Stimulated activated naive CD8-positive, alpha-beta T cell treated with anti-CD3 and anti-CD28 coated beads, Interleukin-15, amount 100 ng/mL, for 72 hours (primary cell): ENCODE measurements around the gene TXK.
A peak's percentile ranks its signal among the peaks of the same experiment; 100 is the strongest.

Experiments used
- ATAC-seq: fragments of 150-1000 bp; cut with Tn5 transposase; 2 replicates; pipeline ENCODE4 v1.10.0; 2021; ENCODE audit warnings: mild to moderate bottlenecking, moderate library complexity
- DNase-seq, 2 donors: peaks; one replicate each; pipeline ENCODE4 v3.0.0; 2021 to 2022
- H3K27ac Mint-ChIP-seq, 2 donors: one replicate each; pipeline ENCODE4 v1.8.0; 2022; ENCODE audit warnings: mild to moderate bottlenecking in 2 of 2, mixed read lengths in 2 of 2, moderate library complexity in 2 of 2
- H3K27me3 Mint-ChIP-seq: one replicate; pipeline ENCODE4 v1.8.0; 2022; ENCODE audit warnings: mixed read lengths
- H3K4me1 Mint-ChIP-seq: one replicate; pipeline ENCODE4 v1.8.0; 2022; ENCODE audit warnings: mild to moderate bottlenecking, mixed read lengths
- H3K4me3 Mint-ChIP-seq, 2 donors: one replicate each; pipeline ENCODE4 v1.8.0; 2022; ENCODE audit warnings: mild to moderate bottlenecking in 2 of 2, mixed read lengths in 2 of 2, moderate library complexity in 1 of 2
- H3K9me3 Mint-ChIP-seq, 2 donors: one replicate each; pipeline ENCODE4 v1.8.0; 2022; ENCODE audit warnings: mixed read lengths in 2 of 2

Gene TXK

DNA sequence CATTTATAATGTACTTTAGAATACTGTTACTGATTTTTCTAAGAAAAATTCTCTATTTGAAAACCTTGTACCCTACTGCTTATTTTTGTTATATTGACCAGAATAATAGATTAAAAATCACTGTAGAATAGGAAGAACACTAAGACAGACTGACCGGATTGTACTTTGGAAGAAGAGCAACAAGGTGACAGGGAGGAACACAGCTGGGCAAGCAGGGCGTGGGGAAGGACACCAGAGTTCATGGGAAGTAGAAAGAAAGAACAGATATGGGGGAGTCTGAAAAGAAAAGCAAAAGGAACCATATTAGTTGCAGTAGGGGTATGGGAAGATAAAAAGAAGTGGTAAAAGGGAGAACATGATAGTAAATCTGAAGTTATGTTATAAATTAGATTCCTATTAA, 38.6 kb downstream of the TXK start:
- Mint-ChIP-seq H3K4me1 (peaks cover 36% of the 10 kb centered on the region), H3K27me3 (no peaks in the 10 kb centered on the region)
- DNase-seq: no peak

DNA sequence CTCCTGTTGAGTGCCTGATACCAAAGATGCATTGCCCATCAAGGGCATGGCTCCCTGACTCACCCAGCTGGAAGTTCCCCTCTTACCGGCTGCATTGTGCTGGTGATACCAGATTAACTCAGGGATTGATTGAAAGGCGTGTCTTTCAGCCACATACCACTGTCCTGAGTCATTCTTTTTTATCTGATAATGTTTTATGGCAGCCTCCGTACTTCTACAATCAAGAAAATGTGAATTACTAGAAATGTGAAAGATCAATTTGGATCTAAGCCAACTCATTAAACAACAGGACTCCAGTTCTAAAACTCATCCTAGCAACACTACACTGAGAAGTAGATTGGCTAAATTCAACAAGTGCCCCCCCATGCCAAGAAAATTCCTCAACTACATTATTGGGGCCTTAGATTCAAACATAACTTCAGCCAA, 40.0 kb downstream of the TXK start:
- peaks cover 27% of the 10 kb centered on the region for H3K4me1 Mint-ChIP-seq
- peak in 1 of 2 donors; percentile 68 for DNase-seq

More for the DNA sequence above, 38.6 kb downstream of the TXK start:
- no peak overlapping the region for H3K4me3 Mint-ChIP-seq
- no peak for ATAC-seq
- no peak overlapping the region for H3K27ac Mint-ChIP-seq
- H3K9me3 Mint-ChIP-seq: no peaks in the 10 kb centered on the region

DNA sequence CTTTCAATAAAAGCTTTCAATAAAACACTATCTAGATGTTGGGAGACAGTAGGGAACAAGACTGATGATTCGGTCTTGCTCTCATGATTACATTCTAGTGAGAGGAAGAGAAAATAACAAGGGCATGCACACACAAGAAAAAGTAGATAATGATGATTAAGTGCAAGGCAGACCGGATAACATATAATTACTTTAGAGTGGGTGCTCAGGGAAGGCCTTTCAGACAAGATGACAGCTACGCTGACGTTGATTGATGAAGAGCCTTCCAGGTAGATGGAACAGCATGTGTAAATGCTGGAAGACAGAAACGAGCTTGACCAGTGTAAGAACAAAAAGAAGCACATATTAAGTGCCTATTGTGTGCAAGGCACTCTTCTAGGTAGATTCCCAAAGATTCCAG, 43.4 kb downstream of the TXK start:
- no peak for DNase-seq
- H3K4me1 Mint-ChIP-seq: peaks cover 37% of the 10 kb centered on the region
- H3K4me3 Mint-ChIP-seq: no peak overlapping the region
- no peaks in the 10 kb centered on the region for H3K9me3 Mint-ChIP-seq
- no peaks in the 10 kb centered on the region for H3K27me3 Mint-ChIP-seq
- H3K27ac Mint-ChIP-seq: no peak overlapping the region
- no peak for ATAC-seq

More for the DNA sequence above, 40.0 kb downstream of the TXK start:
- Mint-ChIP-seq H3K4me3 (peak overlapping the region in 1 of 2 donors; percentile 51), H3K27ac (no peak overlapping the region), H3K27me3 (no peaks in the 10 kb centered on the region), H3K9me3 (no peaks in the 10 kb centered on the region)
- peak; percentile 100 for ATAC-seq

DNA sequence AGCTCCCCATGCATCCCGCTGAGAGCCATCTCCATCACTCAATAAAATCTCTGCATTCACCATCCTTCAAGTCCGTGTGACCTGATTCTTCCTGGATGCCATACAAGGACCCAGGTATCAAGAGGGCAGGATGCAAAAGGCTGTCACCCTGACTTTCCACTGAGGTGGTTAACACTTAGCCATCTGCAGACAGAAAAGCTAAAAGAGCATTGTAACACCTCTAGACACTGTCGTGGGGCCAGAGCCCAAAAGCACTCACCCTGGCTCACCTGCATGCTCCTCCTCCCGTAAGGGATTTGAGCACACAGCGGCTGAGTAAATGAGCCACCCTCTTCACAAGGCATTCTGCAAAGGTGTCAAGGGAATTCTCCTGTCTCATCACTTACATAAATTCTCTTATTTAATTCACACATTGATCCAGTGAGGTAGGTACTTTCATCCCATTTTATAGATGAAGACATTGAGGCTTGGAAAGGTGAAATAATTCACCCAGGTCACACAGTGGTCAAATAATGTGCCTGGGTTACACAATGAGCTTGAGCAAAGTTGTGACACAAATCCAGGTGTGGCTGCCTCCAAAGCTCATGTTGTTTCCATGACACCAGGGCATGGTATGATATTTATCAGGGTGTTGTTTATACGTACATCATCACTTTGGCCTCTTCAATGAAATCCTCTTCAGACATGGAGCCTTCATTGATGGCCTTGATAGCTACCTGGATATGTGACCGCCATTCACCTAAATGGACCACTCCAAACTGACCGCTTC, 48.0 kb downstream of the TXK start:
- no peak overlapping the region for H3K4me3 Mint-ChIP-seq
- ATAC-seq (peak; percentile 46), DNase-seq (no peak)
- no peaks in the 10 kb centered on the region for H3K9me3 Mint-ChIP-seq
- H3K27ac Mint-ChIP-seq: peak overlapping the region in 1 of 2 donors; percentile 80
- no peaks in the 10 kb centered on the region for H3K27me3 Mint-ChIP-seq
- peaks cover 52% of the 10 kb centered on the region for H3K4me1 Mint-ChIP-seq

DNA sequence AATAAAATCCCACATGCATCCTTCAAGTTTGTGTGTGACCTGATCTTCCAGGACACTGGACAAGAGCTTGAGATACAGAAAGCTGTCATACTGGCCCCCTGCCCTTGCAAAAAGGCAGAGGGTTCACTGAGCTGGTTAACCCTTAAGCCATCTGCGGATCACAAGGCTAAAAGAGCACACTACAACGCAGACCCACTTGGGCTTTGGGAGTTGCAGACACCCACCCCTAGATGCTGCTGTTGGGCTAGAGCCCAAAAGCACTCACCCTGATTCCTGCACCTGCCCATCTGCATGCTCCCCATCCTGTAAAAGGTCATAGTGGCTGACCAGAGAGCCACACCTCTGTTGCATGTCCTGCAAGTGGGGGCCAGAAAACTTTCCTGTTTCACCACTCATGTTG, 51.1 kb downstream of the TXK start:
- peaks cover 78% of the 10 kb centered on the region for H3K4me1 Mint-ChIP-seq
- no peak for ATAC-seq

DNA sequence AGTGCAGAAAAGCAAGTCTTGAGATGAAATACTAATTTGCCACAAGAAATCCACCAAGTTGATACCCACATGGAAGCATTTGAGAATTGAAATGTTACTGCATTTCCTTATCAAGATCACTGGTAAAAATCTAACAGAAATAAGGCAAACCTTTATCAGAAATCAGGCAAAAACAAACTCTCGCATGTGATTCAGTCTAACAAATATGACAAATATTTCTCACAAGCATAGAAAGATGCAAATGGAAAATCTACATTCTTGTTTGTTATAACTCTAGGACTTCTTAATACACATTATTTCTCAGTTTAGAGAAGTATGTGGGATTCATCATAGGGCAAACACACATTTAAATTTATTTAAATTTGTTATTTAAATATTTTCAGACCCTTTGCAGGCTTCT, 52.9 kb downstream of the TXK start:
- Mint-ChIP-seq H3K9me3 (no peaks in the 10 kb centered on the region), H3K4me3 (no peak overlapping the region), H3K27me3 (no peaks in the 10 kb centered on the region), H3K4me1 (peaks cover 72% of the 10 kb centered on the region), H3K27ac (no peak overlapping the region)
- DNase-seq (no peak), ATAC-seq (no peak)

More for the DNA sequence above, 51.1 kb downstream of the TXK start:
- no peaks in the 10 kb centered on the region for H3K27me3 Mint-ChIP-seq
- H3K27ac Mint-ChIP-seq: peak overlapping the region in 1 of 2 donors; percentile 75
- H3K4me3 Mint-ChIP-seq: no peak overlapping the region
- no peaks in the 10 kb centered on the region for H3K9me3 Mint-ChIP-seq
- DNase-seq: no peak

DNA sequence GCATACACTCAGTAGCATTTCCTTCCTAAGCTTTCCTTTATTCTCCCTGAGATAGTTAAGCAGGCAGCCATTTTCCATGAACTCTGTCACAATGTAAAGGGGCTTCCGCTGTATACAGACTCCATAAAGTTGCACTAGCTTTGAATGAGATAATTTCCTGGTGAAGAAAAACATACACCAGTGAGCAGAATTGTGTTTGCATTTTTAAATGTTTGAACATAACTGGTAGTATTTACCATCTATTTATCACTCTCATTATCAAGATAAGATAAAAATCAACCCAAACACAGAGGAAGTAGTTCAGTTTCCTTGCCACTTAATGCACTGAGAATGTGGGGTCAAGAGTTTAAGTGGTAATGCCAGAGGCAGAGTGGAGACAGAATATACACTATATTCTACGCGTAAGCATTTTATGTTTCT, 54.1 kb downstream of the TXK start:
- no peak overlapping the region for H3K27ac Mint-ChIP-seq
- no peaks in the 10 kb centered on the region for H3K27me3 Mint-ChIP-seq
- ATAC-seq: no peak
- peaks cover 60% of the 10 kb centered on the region for H3K4me1 Mint-ChIP-seq
- H3K9me3 Mint-ChIP-seq: no peaks in the 10 kb centered on the region
- no peak for DNase-seq
- no peak overlapping the region for H3K4me3 Mint-ChIP-seq

DNA sequence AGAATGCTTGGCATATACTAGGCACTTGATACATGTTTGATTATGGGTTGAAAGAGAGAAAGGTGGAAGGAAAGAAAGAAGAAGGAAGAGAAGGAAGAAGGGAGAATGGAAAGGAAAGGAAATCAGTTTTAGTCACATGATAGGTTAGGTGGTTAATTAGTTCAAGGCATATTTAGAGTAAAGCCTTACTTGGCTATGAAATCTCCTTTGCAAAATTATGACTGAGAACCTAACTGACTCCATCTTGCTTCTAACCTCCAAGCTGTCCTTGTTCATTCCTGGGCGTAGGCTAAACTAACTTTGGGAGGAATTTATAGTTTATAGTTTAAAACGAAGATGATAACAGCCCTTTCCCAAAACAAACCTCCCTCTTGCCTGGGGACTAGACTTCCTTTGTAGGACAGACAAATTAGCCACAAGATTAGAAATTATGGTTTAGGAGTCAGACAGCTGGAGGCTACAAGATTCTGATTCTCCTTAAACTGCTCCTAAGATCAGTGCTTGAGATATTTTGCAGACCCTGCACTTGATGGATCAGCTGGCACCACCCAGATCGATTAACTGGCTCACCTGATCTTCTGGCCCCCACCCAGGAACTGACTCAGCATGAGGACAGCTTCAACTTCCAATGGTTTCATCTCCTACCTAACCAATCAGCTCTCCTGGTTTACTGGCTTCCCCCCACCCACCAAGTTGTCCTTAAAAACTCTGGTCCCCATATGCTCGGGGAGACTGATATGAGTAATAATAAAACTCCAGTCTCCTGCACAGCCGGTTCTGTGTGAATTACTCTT, 55.0 kb downstream of the TXK start:
- peaks cover 60% of the 10 kb centered on the region for H3K4me1 Mint-ChIP-seq
- DNase-seq (no peak), ATAC-seq (no peak)
- no peaks in the 10 kb centered on the region for H3K9me3 Mint-ChIP-seq
- no peak overlapping the region for H3K27ac Mint-ChIP-seq
- H3K4me3 Mint-ChIP-seq: no peak overlapping the region
- H3K27me3 Mint-ChIP-seq: no peaks in the 10 kb centered on the region

DNA sequence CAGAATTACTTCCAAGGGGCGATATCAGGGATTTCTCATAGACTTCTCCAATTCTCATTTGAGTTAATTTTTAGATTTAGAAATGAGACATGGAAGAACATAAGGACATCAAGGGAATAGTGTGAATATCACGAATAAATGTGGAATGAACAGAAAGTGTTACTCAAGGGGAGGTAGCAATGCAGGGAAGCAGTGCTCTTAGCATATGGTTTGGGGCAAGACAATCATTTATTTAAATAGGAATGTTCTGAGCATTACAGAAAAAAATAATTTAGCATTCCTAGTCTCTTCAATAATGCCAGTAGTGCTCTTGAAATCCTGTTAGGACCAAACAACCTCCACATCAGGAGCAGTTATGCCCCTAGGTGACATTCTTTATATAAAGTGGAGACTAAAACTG, 55.6 kb downstream of the TXK start:
- peak overlapping the region in 1 of 2 donors; percentile 5 for H3K27ac Mint-ChIP-seq
- ATAC-seq (no peak), DNase-seq (no peak)
- no peak overlapping the region for H3K4me3 Mint-ChIP-seq
- H3K27me3 Mint-ChIP-seq: no peaks in the 10 kb centered on the region
- peaks cover 61% of the 10 kb centered on the region for H3K4me1 Mint-ChIP-seq
- no peaks in the 10 kb centered on the region for H3K9me3 Mint-ChIP-seq

DNA sequence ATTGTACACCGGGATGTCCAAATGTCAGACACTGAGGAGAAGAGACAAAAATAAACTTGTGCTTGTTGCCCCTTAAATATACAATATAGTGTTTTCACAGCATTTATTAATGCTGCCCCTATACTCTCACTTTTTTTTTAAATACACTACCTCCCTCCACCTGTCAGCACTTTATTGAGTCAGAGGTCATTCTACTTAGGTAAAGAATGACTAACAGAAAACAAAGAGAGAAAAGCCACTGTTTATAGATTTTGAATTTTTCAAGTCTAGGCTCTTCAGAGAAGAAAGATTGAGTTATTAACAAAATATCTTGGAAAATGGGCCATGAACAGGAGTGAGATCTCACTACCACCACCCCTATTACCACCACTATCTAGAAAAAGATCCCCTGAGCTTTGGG, 59.4 kb downstream of the TXK start:
- DNase-seq: no peak
- Mint-ChIP-seq H3K27ac (no peak overlapping the region), H3K4me3 (no peak overlapping the region), H3K9me3 (no peaks in the 10 kb centered on the region), H3K4me1 (peaks cover 33% of the 10 kb centered on the region), H3K27me3 (no peaks in the 10 kb centered on the region)
- ATAC-seq: no peak

DNA sequence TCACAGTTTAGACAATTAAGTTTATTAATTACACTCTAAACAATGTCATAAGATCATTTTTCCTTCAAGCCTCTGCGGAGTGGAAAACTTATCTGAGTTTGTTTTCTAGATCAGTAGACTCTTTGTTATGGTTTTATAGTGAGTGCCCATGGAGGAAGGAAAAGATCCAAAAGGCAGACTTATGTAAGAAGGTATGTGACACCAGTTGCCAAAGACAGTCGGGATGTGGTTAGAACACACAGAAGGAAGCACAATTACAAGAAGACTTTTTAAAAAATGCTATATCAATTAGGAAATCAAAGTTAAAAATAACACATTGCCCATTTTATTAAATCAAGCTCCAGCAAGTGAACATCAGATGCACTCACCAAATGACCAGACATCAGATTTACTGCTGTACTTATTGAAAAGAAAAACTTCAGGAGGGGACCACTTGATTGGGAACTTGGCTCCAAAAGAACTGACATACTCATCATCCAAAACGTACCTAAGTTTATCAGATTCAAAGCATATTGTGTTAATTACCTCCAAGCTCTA, 60.4 kb downstream of the TXK start:
- no peaks in the 10 kb centered on the region for H3K9me3 Mint-ChIP-seq
- H3K4me1 Mint-ChIP-seq: peaks cover 26% of the 10 kb centered on the region
- no peak overlapping the region for H3K4me3 Mint-ChIP-seq
- no peak for ATAC-seq
- no peaks in the 10 kb centered on the region for H3K27me3 Mint-ChIP-seq
- H3K27ac Mint-ChIP-seq: no peak overlapping the region
- DNase-seq: no peak

DNA sequence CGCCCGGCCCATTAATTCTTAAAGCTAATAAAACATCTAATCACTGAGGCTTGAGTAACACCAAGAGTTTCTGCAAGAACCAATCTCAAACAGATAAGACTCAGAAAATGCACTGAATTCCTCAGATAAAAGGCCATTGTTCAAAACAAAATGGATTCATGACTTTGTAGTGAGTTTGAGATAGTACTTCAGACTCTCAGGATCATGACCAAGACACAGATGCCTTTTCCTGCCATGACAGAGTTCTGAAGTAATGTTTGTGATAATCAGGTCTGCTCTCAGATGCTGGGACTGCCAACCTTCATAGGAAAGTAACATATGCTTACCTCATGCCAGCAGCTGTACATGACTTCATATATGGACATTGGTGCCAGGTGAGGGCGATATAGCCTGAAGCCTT, 62.9 kb downstream of the TXK start:
- H3K4me1 Mint-ChIP-seq: peaks cover 32% of the 10 kb centered on the region
- ATAC-seq (no peak), DNase-seq (no peak)
- no peaks in the 10 kb centered on the region for H3K9me3 Mint-ChIP-seq
- no peak overlapping the region for H3K4me3 Mint-ChIP-seq
- H3K27ac Mint-ChIP-seq: peak overlapping the region in 1 of 2 donors; percentile 54
- no peaks in the 10 kb centered on the region for H3K27me3 Mint-ChIP-seq

DNA sequence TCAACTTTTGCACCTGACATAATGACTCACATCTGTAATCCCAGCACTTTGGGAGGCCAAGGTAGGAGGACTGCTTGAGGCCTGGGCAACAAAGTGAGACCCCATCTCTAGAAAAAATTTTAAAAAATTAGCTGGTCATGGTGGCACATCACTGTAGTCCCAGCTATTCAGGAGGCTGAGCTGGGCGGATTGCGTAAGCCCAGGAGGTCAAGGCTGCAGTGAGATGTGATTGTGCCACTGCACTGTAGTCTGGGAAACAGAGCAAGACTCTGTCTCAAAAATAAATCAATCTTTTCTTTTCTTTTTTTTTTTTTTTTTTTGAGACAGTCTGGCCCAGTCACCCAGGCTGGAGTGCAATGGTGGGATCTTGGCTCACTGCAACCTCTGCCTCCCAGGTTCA, 65.0 kb downstream of the TXK start:
- Mint-ChIP-seq H3K4me1 (peaks cover 45% of the 10 kb centered on the region), H3K4me3 (no peak overlapping the region), H3K9me3 (peaks cover 0 to 7% of the 10 kb centered on the region in 2 donors), H3K27ac (no peak overlapping the region), H3K27me3 (no peaks in the 10 kb centered on the region)
- no peak for ATAC-seq
- no peak for DNase-seq

DNA sequence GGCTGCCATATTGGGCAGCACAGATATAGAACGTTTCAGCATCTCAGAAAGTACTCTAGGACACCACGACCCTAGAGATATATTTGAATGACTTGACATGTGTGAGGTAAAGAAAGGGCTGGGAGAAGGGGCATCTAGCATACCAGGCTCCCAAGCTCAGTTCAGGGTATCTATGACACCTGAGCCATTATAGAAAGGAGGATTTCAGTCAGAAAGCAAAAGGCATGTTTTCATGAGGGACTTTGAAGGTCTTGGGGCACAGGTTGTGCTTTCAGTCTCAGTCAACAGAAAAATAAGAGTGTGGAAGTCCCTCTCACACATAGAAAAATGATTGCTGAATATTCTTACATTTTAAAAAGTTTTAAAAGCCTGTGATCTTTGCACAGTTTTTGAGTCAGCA, 65.9 kb downstream of the TXK start:
- Mint-ChIP-seq H3K27me3 (no peaks in the 10 kb centered on the region), H3K4me3 (no peak overlapping the region), H3K4me1 (peaks cover 46% of the 10 kb centered on the region), H3K9me3 (peaks cover 0 to 7% of the 10 kb centered on the region in 2 donors), H3K27ac (no peak overlapping the region)
- no peak for ATAC-seq
- no peak for DNase-seq

DNA sequence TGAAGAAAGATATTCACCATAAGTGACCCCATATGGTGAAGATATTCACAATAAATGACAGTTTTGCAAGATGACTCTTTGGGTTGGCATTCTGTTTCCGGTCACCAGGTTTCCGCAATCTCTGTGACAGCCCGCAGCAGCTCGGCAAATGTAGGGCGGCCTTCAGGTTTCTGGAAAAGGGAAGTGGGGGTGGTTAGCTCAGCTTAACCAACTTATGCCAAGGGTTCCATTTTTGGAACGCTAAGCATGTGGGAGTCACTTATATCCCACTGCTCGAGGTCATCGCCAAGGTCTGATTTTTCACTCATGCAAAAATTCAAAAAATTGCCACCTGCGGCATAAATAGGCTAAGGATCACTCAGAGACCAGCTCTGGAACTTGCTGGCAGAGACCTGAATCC, 66.5 kb downstream of the TXK start:
- Mint-ChIP-seq H3K27ac (no peak overlapping the region), H3K4me1 (peaks cover 46% of the 10 kb centered on the region), H3K4me3 (no peak overlapping the region), H3K9me3 (peaks cover 0 to 7% of the 10 kb centered on the region in 2 donors), H3K27me3 (no peaks in the 10 kb centered on the region)
- DNase-seq: no peak
- ATAC-seq: no peak

DNA sequence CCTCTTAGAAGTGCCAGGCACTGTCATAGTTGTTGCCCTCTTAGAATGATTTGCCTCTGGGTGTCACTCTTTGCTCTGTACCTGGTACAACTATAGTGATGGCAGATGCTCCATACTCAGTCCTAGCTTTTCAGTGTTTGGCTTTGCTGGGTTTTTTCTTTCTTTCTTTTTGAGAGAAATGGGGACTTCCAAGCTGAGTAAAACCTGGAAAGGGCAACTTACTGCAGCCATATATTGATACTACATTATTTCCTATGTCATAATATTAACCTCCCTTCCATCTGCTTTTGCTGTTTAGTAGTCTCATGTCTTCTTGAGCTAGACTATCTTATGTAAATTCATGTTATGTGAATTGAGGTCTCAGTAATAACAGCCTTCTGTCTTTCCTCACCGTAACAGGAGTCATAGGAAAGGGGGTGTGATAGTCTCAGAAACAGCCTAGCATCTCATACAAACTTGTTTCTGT, 68.4 kb downstream of the TXK start:
- peaks cover 15 to 25% of the 10 kb centered on the region in 2 donors for H3K9me3 Mint-ChIP-seq
- H3K27ac Mint-ChIP-seq: peak overlapping the region; percentile 17 to 68
- H3K4me3 Mint-ChIP-seq: peak overlapping the region; percentile 16 to 37
- ATAC-seq (peak; percentile 89), DNase-seq (peak; percentile 27 to 40)
- H3K27me3 Mint-ChIP-seq: no peaks in the 10 kb centered on the region
- peaks cover 42% of the 10 kb centered on the region for H3K4me1 Mint-ChIP-seq
